Stimulated activated CD4-positive, alpha-beta T cell treated with anti-CD3 and anti-CD28 coated beads, Interleukin-4, amount 100 ng/mL, for 1 hour (primary cell): ENCODE results near the gene MRPS34.
"Not testable (repeated sequence)": the region's sequence is repeated elsewhere in the genome, so short reads cannot be mapped to it uniquely, and the experiment has no call there.

Source experiments
- DNase-seq: peaks from one replicate; pipeline ENCODE4 v3.0.0-alpha.2; 2020

Gene MRPS34

GRCh38 chr16:1746693-1747195, 26.2 kb downstream of the MRPS34 start:
- DNase-seq: no peak

DNA sequence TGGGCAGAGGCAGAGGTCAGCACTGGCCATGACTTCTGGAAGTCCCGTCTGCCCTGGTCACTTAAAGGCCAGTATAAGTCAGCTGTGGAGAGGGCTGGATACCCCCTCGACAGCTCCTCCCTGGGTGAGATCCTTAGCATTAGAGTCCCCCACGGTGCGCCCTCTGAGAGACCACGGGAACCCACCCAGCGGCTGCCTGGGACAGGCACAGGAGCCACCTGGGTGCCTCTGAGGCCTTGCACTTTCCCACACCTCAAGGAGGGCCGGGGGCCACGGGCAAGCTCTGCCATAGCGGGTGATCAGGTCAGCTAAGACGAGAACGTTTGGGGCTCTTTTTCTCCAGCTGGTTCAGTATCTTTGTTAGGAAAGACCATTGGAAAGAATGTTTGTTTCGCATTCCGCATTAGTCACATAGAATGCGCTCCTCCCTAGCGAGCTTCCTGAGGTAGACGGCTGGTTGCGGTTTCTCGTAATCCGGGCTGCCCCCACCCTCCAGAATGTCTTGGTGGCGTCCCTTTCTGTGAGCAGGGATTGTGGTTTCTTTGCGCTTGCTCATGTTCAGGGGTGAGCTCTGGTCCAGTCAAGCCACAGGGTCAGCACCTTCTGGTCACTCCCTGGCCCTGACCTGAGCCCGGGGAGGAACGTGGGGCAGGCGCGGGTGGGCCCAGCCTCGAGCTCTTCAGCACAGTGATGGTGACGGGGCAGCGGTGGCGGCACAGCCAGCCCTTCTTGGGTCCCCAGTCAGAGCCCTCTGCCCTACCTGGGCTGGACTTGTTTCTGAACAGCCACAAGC, 26.8 kb downstream of the MRPS34 start:
- no peak for DNase-seq

DNA sequence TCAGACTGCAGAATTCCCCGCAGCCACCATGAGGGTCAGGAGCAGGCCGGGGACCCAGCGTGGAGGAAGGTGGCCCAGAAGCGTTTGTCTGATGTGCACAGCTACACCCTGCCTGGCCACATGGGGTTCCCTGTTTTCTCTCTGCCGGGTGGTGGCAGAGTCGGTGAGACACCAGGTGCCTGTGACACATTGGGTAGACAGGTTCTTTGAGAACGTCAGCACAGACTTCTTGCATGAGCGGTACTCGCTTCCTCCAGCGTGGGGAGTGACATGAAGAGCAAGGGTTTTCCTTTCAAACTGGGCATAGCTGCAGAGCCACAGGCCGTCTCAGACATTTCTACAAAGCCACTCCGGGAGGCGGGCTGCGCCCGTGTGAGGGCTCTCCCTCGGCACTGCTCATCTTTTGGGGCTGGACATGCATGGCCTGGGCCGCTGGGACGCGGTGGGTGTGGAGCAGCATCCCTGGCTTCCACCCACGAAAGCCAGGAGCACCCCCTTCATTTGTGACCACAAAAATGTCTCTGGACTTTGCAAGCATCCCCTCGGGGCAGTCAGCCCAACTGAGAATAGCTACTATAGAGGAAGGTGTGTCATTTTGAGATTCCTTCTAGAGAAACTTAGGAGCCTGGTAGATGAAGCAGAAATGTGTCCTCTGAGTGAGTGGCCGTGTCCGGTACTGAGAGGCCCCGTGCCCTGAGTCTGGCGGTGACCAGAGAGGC, 27.6 kb downstream of the MRPS34 start:
- no peak for DNase-seq

GRCh38 chr16:1744338-1744840, 28.5 kb downstream of the MRPS34 start:
- no peak for DNase-seq

GRCh38 chr16:1743376-1744337, 29.3 kb downstream of the MRPS34 start:
- no peak for DNase-seq

- DNase-seq: no peak
Observed at GRCh38 chr16:1741553-1742165, 31.3 kb downstream of the MRPS34 start.

GRCh38 chr16:1740781-1741490, 32.0 kb downstream of the MRPS34 start:
- DNase-seq: no peak

DNA sequence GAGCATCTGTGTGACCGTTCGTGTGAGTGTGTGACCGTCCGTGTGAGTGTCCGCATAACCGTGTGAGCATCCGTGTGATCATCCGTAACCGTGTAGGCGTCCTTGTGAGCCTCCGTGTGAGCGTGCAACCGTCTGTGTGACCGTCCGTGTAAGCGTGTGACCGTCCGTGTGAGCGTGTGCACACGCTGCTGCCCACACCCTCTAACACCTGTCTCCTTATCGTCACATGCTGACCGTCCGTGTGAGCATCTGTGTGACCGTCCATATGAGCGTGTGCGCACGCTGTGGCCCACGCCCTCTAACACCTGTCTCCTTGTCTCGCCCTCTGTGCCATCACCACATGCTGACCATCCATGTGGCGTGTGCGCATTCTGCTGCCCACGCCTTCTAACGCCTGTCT, 32.7 kb downstream of the MRPS34 start:
- no peak for DNase-seq

DNA sequence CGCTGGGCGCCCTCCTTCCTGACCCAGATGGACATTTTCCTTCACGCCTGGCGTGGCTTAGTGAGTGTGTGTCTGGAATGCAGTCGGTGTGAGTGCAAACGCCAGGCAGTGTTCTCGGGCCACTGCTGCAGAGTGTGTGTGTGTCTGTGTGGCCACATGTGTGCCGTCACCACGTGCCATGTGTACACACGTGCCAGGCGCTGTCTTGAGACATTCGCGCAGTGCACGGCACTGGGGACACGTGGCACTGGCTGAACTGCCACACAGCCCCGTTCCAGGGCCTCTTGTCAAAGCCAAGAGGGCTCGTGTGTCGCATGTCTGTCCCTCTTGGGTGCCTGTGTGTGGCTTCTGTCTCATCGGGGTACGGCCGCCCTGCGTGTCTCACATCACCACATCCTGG, 38.1 kb downstream of the MRPS34 start:
- no peak for DNase-seq

DNA sequence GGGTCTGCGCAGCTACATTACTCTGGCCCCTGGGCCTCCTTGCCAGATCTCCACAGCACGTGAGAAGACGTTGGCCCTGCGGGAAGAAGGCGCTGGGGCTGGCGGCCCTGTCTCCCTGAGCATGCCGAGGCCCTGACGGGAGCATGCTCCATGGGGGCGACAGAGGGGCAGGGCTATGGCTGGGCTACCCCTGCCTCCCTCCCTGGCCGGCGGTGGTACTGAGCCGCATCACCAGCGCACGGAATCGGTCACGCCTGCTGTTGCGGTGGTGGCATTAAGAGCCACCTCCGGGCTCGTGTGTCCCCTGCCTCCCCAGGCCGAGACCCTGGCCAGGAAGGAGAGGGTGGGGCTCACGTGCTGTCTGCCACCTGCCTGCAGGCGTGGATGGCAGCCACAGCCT, 38.8 kb downstream of the MRPS34 start:
- no peak for DNase-seq

DNA sequence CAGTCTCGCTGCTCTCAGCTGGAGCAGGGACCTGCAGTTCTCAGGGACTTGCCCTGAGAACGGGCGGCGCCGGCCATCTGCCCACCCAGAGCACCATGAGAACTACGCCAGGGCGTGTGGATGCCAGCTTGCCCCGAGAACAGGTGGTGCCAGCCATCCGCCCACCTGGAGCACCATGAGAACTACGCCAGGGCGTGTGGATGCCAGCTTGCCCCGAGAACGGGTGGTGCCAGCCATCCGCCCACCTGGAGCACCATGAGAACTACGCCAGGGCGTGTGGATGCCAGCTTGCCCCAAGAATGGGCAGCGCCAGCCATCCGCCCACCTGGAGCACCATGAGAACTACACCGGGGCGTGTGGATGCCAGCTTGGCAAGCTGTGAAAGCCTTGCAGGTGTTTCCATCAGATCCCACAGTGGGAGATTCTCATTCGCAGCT, 40.4 kb downstream of the MRPS34 start:
- not testable (repeated sequence) for DNase-seq

- no peak for DNase-seq
Observed at GRCh38 chr16:1732071-1732470, 40.9 kb downstream of the MRPS34 start.

DNA sequence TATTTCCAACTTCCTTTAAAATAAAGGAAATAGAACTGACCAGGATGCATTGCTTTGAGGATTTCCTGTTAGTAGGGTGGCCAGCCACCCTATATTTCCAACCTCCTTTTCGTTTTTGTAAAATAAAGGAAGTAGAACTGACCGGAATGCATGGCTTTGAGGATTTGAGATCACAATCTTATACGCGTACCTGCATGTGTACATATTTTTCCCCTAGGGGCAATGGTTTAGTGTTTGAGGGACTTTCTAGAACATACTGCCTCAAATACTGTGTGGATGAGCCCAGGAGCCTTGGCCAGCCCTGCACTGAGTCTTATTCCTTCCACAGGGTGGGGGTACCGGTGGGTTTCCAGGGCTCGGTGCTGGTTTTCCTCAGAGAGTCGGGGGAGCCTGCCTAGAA, 41.3 kb downstream of the MRPS34 start:
- no peak for DNase-seq

- DNase-seq: no peak
Observed at GRCh38 chr16:1731073-1731472, 41.9 kb downstream of the MRPS34 start.

DNA sequence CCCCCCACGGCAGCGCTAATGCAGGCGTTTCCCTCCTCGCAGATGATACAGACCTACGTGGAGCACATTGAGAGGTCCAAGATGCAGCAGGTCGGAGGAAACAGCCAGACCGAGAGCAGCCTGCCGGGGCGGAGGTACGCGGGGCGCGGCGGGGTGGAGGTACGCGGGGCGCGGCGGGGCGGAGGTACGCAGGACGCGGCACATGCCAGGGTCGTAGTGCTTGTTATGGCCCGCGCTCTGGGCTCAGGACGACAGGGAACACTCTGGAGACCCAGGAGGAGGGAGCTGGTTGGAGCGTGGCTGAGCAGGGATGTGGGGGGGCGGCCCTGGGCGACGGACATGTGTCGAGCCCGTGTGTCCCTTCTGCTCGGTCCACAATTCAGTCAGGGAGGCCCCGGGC, 43.5 kb downstream of the MRPS34 start:
- no peak for DNase-seq

- no peak for DNase-seq
Observed at GRCh38 chr16:1729026-1729425, 43.9 kb downstream of the MRPS34 start.

DNA sequence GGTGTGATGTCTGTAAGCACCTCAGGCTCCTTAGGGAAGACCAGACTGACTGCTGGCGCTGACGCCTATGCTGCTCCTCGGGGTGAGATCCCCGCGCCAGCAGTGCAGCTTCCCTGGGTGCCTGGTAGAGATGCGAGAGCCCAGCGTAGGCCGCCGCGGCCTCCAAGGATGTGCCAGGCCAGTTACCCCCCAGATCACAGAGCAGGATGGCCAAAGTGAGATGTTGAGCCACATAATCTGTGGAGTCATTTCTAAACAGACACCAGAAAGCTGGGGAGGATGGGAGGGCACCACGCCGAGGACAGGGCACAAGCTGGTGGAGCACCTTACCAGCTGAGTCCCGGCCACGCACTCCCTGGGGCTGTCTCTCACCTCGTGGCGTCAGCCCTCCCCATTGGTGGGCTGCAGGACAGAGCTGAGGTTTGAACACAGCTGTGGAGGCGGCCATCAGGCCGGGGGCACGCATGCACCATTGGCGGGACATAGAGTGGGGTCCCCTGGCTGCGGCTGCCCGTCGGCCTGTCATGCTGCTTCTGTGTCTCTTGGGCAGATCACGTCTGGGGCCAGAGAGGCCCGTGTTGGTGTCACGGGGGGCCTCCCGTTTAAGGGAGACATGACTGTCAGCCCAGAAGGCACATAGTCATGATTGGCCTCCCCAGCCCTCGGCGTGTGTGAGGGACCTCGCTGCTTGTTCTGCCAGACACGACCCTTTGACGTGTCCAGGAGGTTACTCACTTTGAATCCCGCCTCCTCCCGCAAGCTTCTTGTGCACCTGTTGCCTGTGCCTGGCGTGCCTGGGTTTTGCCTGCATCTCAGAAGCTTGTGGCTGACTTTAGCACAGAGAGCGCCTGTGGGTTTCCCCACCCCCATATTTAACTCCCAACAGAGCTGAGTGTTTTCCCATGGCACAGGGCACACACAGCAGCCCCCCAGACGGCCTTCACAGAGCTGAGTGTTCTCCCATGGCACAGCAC, 45.0 kb downstream of the MRPS34 start:
- DNase-seq: no peak

- no peak for DNase-seq
Observed at GRCh38 chr16:1726661-1727502, 46.1 kb downstream of the MRPS34 start.

- no peak for DNase-seq
Observed at GRCh38 chr16:1724491-1724890, 48.4 kb downstream of the MRPS34 start.
